Mesenchymal stem cell (in vitro differentiated cells and primary cell): ENCODE measurements around the gene THUMPD1. TPM values are rescaled to one million over a fixed set of nuclear protein-coding genes. Genes with fewer than 3 reads are reported as not detected.

Experiments used
- DNase-seq: peaks from one replicate; pipeline ENCODE4 v3.0.0-alpha.2; 2013
- H2AFZ ChIP-seq: one replicate; pipeline ENCODE4 v1.6.1; 2013; ENCODE audit warnings: low read depth, mild to moderate bottlenecking, control low read depth, inconsistent platforms, low read length, moderate library complexity
- H2AK5ac ChIP-seq: 2 replicates; pipeline ENCODE4 v1.6.1; 2013; ENCODE audit warnings: low read length, moderate library complexity, mild to moderate bottlenecking, inconsistent platforms; ENCODE audit not compliant: severe bottlenecking
- H2BK120ac ChIP-seq: one replicate; pipeline ENCODE4 v1.6.1; 2013; ENCODE audit warnings: low read depth, mild to moderate bottlenecking, inconsistent platforms, low read length, moderate library complexity
- H2BK12ac ChIP-seq, 2 experiments: one replicate each; pipeline ENCODE4 v1.6.1; 2013; ENCODE audit warnings: inconsistent platforms in 2 of 2, low read length in 2 of 2, mild to moderate bottlenecking in 2 of 2, moderate library complexity in 2 of 2, control low read depth in 1 of 2
- H2BK15ac ChIP-seq: one replicate; pipeline ENCODE4 v1.6.1; 2013; ENCODE audit warnings: mild to moderate bottlenecking, low read depth, inconsistent platforms; ENCODE audit not compliant: poor library complexity, severe bottlenecking
- H2BK5ac ChIP-seq: 2 replicates; pipeline ENCODE4 v1.6.1; 2013; ENCODE audit warnings: low read depth, mild to moderate bottlenecking, low read length, control low read depth, inconsistent platforms; ENCODE audit not compliant: poor library complexity, severe bottlenecking
- H3K14ac ChIP-seq, 2 experiments: one replicate each; pipeline ENCODE4 v1.6.1; 2013; ENCODE audit warnings: inconsistent platforms in 2 of 2, low read length in 2 of 2, control low read depth in 1 of 2, mild to moderate bottlenecking in 1 of 2, moderate library complexity in 1 of 2
- H3K18ac ChIP-seq, 2 experiments: one replicate each; pipeline ENCODE4 v1.6.1; 2013; ENCODE audit warnings: inconsistent platforms in 2 of 2, low read length in 2 of 2, control low read depth in 1 of 2, low read depth in 1 of 2, mild to moderate bottlenecking in 1 of 2
- H3K23ac ChIP-seq, 2 experiments: one replicate each; pipeline ENCODE4 v1.6.1; 2013; ENCODE audit warnings: inconsistent platforms in 2 of 2, low read length in 2 of 2, mild to moderate bottlenecking in 2 of 2, moderate library complexity in 2 of 2, control low read depth in 1 of 2
- H3K27ac ChIP-seq: 2 replicates; pipeline ENCODE4 v1.5.1; 2013; ENCODE audit warnings: mild to moderate bottlenecking, moderate library complexity, low read length, control low read depth, inconsistent platforms; ENCODE audit not compliant: poor library complexity, severe bottlenecking
- H3K27me3 ChIP-seq, 2 experiments: 2 replicates each; pipeline versions ENCODE4 v1.6.1 to v1.7.0; 2013; ENCODE audit warnings: low read length in 2 of 2, mild to moderate bottlenecking in 2 of 2, moderate library complexity in 2 of 2, control low read depth in 1 of 2, inconsistent platforms in 1 of 2; ENCODE audit not compliant: control insufficient read depth in 1 of 2, insufficient read depth in 1 of 2
- H3K36me3 ChIP-seq, 2 experiments: 2 replicates each; pipeline versions ENCODE4 v1.6.1 to v1.7.0; 2013; ENCODE audit warnings: low read length in 2 of 2, control low read depth in 1 of 2, inconsistent platforms in 1 of 2, low read depth in 1 of 2, mild to moderate bottlenecking in 1 of 2; ENCODE audit not compliant: insufficient read depth in 2 of 2, control insufficient read depth in 1 of 2
- H3K4ac ChIP-seq, 2 experiments: one replicate each; pipeline ENCODE4 v1.6.1; 2013; ENCODE audit warnings: inconsistent platforms in 2 of 2, low read length in 2 of 2, mild to moderate bottlenecking in 2 of 2, moderate library complexity in 2 of 2, control low read depth in 1 of 2, low read depth in 1 of 2
- H3K4me1 ChIP-seq: 2 replicates; pipeline ENCODE4 v1.6.1; 2013; ENCODE audit warnings: low read depth, low read length, control low read depth; ENCODE audit not compliant: control insufficient read depth, insufficient read depth
- H3K4me2 ChIP-seq: 2 replicates; pipeline ENCODE4 v1.6.1; 2013; ENCODE audit warnings: low read length, mild to moderate bottlenecking, inconsistent platforms; ENCODE audit not compliant: poor library complexity, severe bottlenecking
- H3K4me3 ChIP-seq, 2 experiments: 2 replicates each; pipeline versions ENCODE4 v1.5.1 to v1.7.0; 2013; ENCODE audit warnings: low read length in 2 of 2, mild to moderate bottlenecking in 2 of 2, control low read depth in 1 of 2, low read depth in 1 of 2; ENCODE audit not compliant: insufficient read depth in 1 of 2
- H3K79me1 ChIP-seq: replicated peaks from 2 replicates; pipeline ENCODE4 v1.6.1; 2013; ENCODE audit warnings: mild to moderate bottlenecking, control low read depth, low read length, inconsistent platforms; ENCODE audit not compliant: poor library complexity, severe bottlenecking
- H3K9ac ChIP-seq: 2 replicates; pipeline ENCODE4 v1.7.0; 2013; ENCODE audit warnings: mild to moderate bottlenecking, low read length, moderate library complexity
- H3K9me3 ChIP-seq: 2 replicates; pipeline ENCODE4 v1.7.0; 2013; ENCODE audit warnings: mild to moderate bottlenecking, low read length; ENCODE audit not compliant: control insufficient read depth
- H4K8ac ChIP-seq: one replicate; pipeline ENCODE4 v1.6.1; 2013; ENCODE audit warnings: inconsistent platforms, mild to moderate bottlenecking, low read length, moderate library complexity
- H4K91ac ChIP-seq: one replicate; pipeline ENCODE4 v1.6.1; 2013; ENCODE audit warnings: mild to moderate bottlenecking, low read length, inconsistent platforms
- WGBS: methylation state at CpG from one replicate; pipeline ENCODE4 v1.1.7; 2013; ENCODE audit warnings: mixed read lengths; 5-methylcytosine and 5-hydroxymethylcytosine counted together
- polyA plus RNA-seq, 2 experiments: library from polyadenylated mRNA; stranded (reverse); fragments of 200-250 nt; gene quantifications; one replicate each; pipeline ENCODE4 v1.2.3, GENCODE V29; 2013

Gene THUMPD1
- 18.4 TPM for polyA plus RNA-seq (2013, experiment 1 of 2)
- 19.5 TPM for polyA plus RNA-seq (2013, experiment 2 of 2)

DNA sequence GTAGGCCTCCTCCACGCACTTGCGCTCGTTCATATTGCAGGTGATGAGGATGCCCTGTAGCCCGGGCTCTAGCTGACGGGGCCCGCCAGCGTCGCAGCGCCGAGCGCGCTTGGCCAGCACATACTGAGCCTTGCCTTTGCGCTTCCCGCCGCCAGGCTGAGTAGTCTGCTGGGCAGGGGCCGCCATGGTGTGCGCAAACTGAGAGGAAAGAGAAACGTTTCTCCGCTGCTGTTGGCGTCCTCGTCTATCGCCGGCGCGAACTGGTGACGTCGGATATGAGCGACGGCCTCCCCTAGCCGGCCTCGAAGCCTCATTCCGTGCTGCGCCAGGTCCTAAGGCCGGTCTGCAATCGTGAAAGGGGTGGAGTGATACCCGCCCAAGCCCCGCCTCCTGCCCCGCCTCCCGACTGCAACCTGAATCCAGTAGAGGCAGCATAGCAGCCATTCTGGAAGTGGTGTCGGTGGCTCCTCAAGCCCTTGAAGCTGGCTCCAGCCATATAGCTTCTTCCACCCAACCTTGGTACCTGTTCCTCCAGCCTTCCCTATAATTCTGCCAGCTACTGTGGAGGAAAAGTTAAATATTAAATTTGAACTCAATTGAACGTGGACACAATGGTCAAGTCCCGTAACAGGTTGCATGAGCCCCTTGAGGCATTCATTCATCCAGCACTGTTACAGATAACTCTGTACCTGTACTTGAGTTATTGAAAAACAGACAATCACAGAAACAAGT is at the start of gene THUMPD1:
THUMPD1 (minus strand) TSS at position 265 of the 732 bp plus-strand sequence; CDS start at position 186, 79 bp downstream.
- Histone ChIP-seq H3K23ac (peak within 1 kb of the TSS in 1 of 2 experiments; percentile 98), H3K9ac (peak within 1 kb of the TSS; percentile 100), H3K27me3 (no peaks in the 10 kb centered on the region), H2BK5ac (peak within 1 kb of the TSS; percentile 96), H3K36me3 (peaks cover 7 to 23% of the 10 kb centered on the region in 2 experiments), H4K8ac (peak within 1 kb of the TSS; percentile 100), H3K4me3 (peak within 1 kb of the TSS; percentile 99 to 100), H3K14ac (peak within 1 kb of the TSS; percentile 83 to 100), H2BK15ac (peak within 1 kb of the TSS; percentile 100), H3K4me1 (peaks cover 7% of the 10 kb centered on the region), H2AK5ac (peak within 1 kb of the TSS; percentile 92), H4K91ac (peak within 1 kb of the TSS; percentile 100), H2BK12ac (peak within 1 kb of the TSS in 1 of 2 experiments; percentile 64), H3K4me2 (peak within 1 kb of the TSS; percentile 70), H3K9me3 (no peaks in the 10 kb centered on the region), H3K79me1 (peaks cover 9% of the 10 kb centered on the region), H2AFZ (peak within 1 kb of the TSS; percentile 100), H2BK120ac (peak within 1 kb of the TSS; percentile 88), H3K18ac (peak within 1 kb of the TSS; percentile 99 to 100), H3K27ac (peak within 1 kb of the TSS; percentile 96), H3K4ac (peak within 1 kb of the TSS; percentile 99 to 100)
- 5% methylated on average over 42 of the region's 42 CpGs for WGBS
- peak; percentile 96 for DNase-seq

DNA sequence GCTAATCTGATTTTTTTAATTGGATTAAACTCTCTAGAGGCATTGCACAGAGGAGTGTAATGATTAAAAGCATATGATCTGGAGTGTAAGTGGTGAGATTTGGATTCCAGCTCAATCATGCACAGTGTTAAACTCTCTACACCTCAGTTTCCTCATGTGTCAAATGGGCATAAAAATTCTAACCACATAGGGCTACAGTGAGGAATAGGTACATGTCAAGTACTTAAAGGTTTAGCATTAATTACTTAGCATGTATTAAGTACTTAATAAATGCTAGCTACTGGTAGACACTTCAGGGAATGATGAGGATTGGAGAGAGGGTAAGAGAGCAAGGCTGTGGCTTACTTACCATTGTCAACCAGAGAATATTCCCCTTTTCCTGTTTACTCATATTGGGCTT is 47.5 kb upstream of the THUMPD1 start:
- Histone ChIP-seq H2AFZ (no peak overlapping the region), H2BK12ac (no peak overlapping the region), H3K9me3 (no peaks in the 10 kb centered on the region), H3K9ac (no peak overlapping the region), H2BK120ac (no peak overlapping the region), H3K18ac (no peak overlapping the region), H4K8ac (no peak overlapping the region), H4K91ac (no peak overlapping the region), H2AK5ac (no peak overlapping the region), H3K4me1 (peaks cover 1% of the 10 kb centered on the region), H3K27ac (no peak overlapping the region), H3K4me3 (no peak overlapping the region), H3K4me2 (no peak overlapping the region), H3K36me3 (no peaks in the 10 kb centered on the region), H3K79me1 (no peaks in the 10 kb centered on the region), H3K4ac (no peak overlapping the region), H3K23ac (no peak overlapping the region), H2BK15ac (no peak overlapping the region), H3K27me3 (no peaks in the 10 kb centered on the region), H3K14ac (no peak overlapping the region), H2BK5ac (no peak overlapping the region)
- no peak for DNase-seq

GRCh38 chr16:20784204-20784603 is 42.6 kb upstream of the THUMPD1 start:
- Histone ChIP-seq H3K27me3 (no peaks in the 10 kb centered on the region), H3K23ac (no peak overlapping the region), H3K4me1 (no peaks in the 10 kb centered on the region), H3K36me3 (no peaks in the 10 kb centered on the region), H4K8ac (no peak overlapping the region), H2BK15ac (no peak overlapping the region), H2BK120ac (no peak overlapping the region), H2BK12ac (no peak overlapping the region), H3K4me3 (no peak overlapping the region), H3K14ac (no peak overlapping the region), H3K27ac (no peak overlapping the region), H3K79me1 (no peaks in the 10 kb centered on the region), H3K18ac (no peak overlapping the region), H2BK5ac (no peak overlapping the region), H2AK5ac (no peak overlapping the region), H3K9me3 (no peaks in the 10 kb centered on the region), H4K91ac (no peak overlapping the region), H2AFZ (no peak overlapping the region), H3K4me2 (no peak overlapping the region), H3K4ac (no peak overlapping the region), H3K9ac (no peak overlapping the region)
- DNase-seq = no peak

GRCh38 chr16:20782470-20782869 is 40.9 kb upstream of the THUMPD1 start:
- H3K4me2 ChIP-seq = no peak overlapping the region
- no peak overlapping the region for H2BK15ac ChIP-seq
- no peaks in the 10 kb centered on the region for H3K27me3 ChIP-seq
- H3K27ac ChIP-seq = no peak overlapping the region
- no peak for DNase-seq
- no peak overlapping the region for H3K23ac ChIP-seq
- H3K9ac ChIP-seq = no peak overlapping the region
- H3K36me3 ChIP-seq = no peaks in the 10 kb centered on the region
- WGBS = 86% methylated on average over 1 of the region's 2 CpGs
- H3K9me3 ChIP-seq = no peaks in the 10 kb centered on the region
- H2AK5ac ChIP-seq = no peak overlapping the region
- H3K4me3 ChIP-seq = no peak overlapping the region
- H4K91ac ChIP-seq = no peak overlapping the region
- no peak overlapping the region for H4K8ac ChIP-seq
- no peak overlapping the region for H3K18ac ChIP-seq
- H2BK120ac ChIP-seq = no peak overlapping the region
- no peak overlapping the region for H3K14ac ChIP-seq
- no peak overlapping the region for H2BK12ac ChIP-seq
- no peak overlapping the region for H3K4ac ChIP-seq
- H2AFZ ChIP-seq = no peak overlapping the region
- H3K79me1 ChIP-seq = no peaks in the 10 kb centered on the region
- H2BK5ac ChIP-seq = no peak overlapping the region
- H3K4me1 ChIP-seq = no peaks in the 10 kb centered on the region
